Coronary artery (tissue), 2 donors: Measurements from ENCODE around the gene KRT34.

Experiments used
- DNase-seq: peaks from one replicate; pipeline ENCODE4 v3.0.0-alpha.2; 2017; ENCODE audit warnings: low spot score
- H3K27ac ChIP-seq, 2 donors: fragments of 200-600 bp; sonication (generic); one replicate each; pipeline ENCODE4 v1.5.1; 2016 to 2019
- H3K4me3 ChIP-seq: fragments of 200-600 bp; sonication (generic); 2 replicates; pipeline ENCODE4 v1.5.1; 2016; ENCODE audit warnings: mild to moderate bottlenecking, moderate library complexity
- TF ChIP-seq, protein P1 (sequence below): fragments of 200-600 bp; sonication (generic); IDR thresholded peaks from one replicate; pipeline ENCODE4 v1.5.1; 2019; ENCODE audit warnings: antibody characterized with exemption

Gene KRT34

DNA sequence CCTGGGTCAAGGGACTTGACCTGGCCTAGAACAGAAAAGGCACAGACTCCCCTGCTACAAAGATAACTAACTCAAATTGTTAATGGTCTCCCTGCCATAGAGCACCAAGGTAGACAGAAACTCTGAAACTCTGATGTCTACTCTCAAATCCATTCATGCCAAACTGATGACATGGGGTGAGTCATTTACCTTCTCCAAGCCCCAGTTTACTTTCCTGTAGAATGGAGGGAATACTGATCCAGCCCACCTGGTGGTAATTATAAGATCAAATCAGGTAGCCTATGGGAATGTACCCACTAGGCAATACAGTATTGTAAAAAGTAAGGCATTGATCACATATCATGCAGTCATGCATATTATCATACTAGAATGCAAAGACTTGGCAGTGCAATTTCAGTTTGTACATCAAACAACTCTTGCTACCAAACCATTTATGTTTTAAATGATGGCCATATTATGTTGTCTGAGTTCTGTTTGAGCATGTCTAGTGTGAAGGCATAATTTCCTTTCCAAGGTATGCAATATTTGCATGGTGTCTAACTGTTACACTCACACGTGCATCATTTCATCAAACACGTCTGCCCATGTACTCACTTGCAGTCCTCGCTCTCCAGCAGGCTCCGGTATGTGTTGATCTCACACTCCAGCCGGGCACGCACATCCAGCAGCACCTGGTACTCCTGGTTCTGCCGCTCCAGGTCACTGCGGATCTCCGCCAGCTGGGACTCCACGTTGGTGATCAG, 12.3 kb upstream of the KRT34 start:
- DNase-seq: no peak
- TF ChIP-seq, protein P1, sequence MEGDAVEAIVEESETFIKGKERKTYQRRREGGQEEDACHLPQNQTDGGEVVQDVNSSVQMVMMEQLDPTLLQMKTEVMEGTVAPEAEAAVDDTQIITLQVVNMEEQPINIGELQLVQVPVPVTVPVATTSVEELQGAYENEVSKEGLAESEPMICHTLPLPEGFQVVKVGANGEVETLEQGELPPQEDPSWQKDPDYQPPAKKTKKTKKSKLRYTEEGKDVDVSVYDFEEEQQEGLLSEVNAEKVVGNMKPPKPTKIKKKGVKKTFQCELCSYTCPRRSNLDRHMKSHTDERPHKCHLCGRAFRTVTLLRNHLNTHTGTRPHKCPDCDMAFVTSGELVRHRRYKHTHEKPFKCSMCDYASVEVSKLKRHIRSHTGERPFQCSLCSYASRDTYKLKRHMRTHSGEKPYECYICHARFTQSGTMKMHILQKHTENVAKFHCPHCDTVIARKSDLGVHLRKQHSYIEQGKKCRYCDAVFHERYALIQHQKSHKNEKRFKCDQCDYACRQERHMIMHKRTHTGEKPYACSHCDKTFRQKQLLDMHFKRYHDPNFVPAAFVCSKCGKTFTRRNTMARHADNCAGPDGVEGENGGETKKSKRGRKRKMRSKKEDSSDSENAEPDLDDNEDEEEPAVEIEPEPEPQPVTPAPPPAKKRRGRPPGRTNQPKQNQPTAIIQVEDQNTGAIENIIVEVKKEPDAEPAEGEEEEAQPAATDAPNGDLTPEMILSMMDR: no peak
- Histone ChIP-seq H3K27ac (no peak overlapping the region), H3K4me3 (no peak overlapping the region)

DNA sequence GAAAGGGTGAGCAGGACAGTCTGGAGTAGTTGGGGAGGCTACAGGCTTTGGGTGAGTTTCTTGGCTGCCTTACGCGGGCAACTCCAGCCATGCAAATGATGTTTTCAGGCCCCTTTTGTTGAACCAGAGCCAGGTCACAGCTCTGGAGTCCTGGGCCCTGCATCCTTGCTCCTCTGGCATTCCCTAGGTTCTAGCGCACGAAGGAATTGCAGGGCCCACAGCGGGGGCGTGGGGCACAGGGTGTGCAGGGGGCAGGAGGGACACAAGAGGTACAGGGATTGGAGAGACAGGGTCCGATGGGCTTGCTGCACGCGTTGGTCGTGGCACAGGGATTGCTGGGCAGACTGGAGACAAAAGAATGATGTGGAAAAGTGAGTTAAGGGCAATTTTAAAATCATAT, 11.7 kb upstream of the KRT34 start:
- TF ChIP-seq, protein P1: no peak
- Histone ChIP-seq H3K27ac (no peak overlapping the region), H3K4me3 (no peak overlapping the region)
- no peak for DNase-seq

- no peak for DNase-seq
- TF ChIP-seq, protein P1: no peak
- H3K4me3 ChIP-seq: no peak overlapping the region
- no peak overlapping the region for H3K27ac ChIP-seq
These were observed 11.2 kb upstream of the KRT34 start for GRCh38 chr17:41393294-41393693.

DNA sequence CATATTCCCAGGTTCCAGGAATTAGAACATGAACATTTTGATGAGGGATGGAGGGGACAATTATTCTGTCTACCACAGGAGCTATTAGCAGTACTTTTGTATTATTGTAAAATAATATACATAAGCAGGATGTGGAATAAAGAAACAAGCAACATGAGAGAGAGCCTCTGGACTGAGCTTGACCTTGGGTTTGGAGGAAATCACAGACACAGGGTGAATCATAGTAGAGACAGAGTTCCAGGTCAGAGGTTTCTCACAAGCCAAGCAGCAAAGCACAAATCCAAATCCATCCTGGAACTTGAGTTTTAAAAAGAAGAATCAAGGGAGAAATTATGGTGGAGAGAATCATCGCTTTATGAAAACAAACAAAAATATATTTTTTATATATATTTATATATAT, 10.2 kb upstream of the KRT34 start:
- TF ChIP-seq, protein P1: no peak
- no peak for DNase-seq
- H3K27ac ChIP-seq: no peak overlapping the region
- no peak overlapping the region for H3K4me3 ChIP-seq

DNA sequence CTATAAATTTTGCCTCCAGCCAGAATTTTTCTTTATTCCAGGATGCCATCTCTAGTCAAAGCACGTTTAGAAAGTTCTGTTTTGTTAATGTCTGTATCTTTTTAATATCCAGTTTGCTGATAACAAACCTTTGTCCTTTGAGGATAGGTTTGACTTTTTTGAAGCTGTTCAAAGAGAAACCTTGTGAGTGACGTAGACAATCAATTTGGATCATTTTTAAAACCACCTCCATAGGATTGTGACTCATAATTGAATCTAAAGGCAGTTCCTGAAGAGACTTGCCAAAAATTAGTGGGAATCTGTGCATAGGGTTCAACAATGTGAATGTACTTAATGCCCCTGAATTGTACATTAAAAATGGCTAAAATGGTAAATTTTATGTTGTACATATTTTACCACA, 9.4 kb upstream of the KRT34 start:
- Histone ChIP-seq H3K27ac (no peak overlapping the region), H3K4me3 (no peak overlapping the region)
- TF ChIP-seq, protein P1: no peak
- no peak for DNase-seq

DNA sequence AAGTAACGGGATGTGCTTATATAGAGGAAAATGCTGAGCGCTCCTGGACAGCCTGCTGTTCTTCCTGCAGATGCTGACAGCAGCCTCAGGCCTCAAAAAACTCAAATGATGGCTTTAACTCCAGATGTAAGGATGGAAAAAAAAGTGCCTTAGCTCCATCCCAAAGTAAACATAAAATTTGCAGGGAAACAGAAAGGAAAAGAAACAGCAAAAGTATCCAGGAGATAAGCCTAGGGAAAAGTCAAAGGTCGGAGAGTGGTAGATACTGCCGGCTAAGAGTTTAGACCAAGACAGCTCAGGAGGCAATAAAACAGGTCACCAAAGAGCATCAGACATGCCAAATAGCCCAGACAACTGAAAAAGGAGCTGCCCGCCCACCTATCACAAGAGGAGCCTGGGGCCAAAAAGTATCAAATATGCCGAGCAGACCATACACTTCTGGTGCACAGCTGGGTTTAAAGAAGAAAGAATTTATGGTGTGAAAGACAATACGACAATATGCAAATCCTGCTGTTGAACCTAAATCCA, 8.4 kb upstream of the KRT34 start:
- DNase-seq: no peak
- Histone ChIP-seq H3K27ac (no peak overlapping the region), H3K4me3 (no peak overlapping the region)
- TF ChIP-seq, protein P1: no peak

- DNase-seq: no peak
- Histone ChIP-seq H3K4me3 (no peak overlapping the region), H3K27ac (no peak overlapping the region)
- TF ChIP-seq, protein P1: no peak
These were observed 5.6 kb upstream of the KRT34 start for GRCh38 chr17:41387670-41388069.
